CD4-positive, alpha-beta T cell treated with Interferon gamma for 1 hour (primary cell): ENCODE measurements around the gene MRPS26.

Experiments
- DNase-seq: peaks from one replicate; pipeline ENCODE4 v3.0.0-alpha.2; 2020

The MRPS26 gene

DNA sequence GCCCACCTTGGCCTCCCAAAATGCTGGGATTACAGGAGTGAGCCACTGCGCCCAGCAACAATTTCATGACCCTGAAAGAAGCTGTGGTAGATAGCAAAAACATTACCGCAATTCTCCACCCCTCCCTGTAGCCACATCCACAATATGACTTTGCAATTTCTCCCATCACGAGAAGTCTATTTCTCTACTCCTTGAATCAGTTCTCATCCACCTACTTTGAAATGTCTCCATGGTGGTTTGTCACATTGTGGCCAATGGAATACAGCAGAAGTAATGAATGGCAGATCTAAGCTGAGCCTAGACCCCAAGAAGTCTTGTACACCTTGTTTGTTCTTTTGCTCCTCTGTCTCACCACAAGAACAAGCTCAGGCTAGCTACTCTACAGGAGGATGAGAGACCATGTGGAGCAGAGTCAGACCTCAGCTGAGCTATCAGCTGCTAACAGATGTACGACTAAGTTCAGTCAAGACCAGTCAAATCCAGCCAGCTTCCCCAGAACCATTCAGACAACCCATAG, 31.8 kb downstream of the MRPS26 start:
- no peak for DNase-seq

DNA sequence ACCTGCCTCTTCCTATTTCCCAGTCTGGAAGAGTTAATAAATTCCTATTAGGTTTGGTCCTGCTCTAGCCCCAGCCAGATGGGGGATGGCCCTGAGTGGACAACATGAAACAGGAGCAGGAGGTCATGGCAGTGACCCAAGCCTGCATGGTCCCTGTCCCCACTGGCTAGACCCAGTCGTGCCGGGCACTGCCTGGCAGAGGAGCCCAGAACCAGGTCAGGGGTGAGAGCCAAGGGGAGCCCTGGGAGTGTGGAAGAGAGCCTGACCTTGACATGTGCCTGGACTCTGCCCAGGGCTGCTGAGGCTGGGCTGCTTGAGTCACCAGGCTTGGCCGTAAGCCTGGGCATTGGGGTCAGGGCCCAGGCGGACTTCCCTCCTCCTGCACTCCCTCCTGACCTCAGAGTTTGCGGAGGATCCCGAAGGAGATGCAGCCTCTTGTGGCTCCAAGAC, 35.1 kb downstream of the MRPS26 start:
- no peak for DNase-seq

GRCh38 chr20:3081641-3082040, 35.8 kb downstream of the MRPS26 start:
- no peak for DNase-seq

- no peak for DNase-seq
Observed at GRCh38 chr20:3082306-3082951, 36.6 kb downstream of the MRPS26 start.

- no peak for DNase-seq
Observed at GRCh38 chr20:3082955-3083952, 37.4 kb downstream of the MRPS26 start.

DNA sequence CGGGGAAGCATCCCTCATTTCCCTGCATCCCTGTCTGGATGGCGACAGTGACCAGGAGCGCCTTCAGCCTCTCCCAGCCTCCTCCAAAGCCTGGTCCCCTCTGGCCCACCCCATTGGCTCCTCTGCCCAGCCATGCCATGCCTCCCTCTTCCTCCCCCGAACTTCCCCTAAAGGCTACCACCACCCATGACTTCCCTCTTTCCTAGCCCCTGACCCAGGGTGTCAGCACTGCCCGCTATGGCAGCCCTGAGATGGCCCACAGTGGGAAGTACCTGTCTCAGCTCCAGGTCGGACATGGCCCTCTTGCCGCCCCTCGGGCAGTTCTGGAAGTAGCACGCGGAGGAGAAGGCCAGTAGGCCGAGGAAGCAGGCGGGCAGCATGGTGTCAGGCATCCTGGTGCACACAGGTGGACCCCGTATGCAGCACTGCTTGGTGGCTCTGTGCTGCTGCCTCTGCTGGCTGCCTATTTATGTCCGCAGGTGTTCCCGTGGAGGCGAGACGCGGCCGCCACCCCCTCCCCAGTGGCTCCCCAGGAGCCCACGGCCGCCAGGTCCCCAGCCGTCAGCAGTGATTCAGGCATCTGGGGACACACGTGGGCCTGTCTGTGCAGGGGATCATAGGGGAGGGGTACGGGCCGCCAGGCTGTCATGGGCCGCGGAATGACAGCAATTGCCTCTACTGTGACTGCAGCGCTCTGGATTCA, 38.6 kb downstream of the MRPS26 start, which contains the start of gene AVP:
AVP (minus strand) TSS at position 442 of the 703 bp plus-strand sequence; CDS start at position 392, 50 bp downstream.
- DNase-seq, result no peak

- DNase-seq, result no peak
Observed at GRCh38 chr20:3084986-3085360, 39.1 kb downstream of the MRPS26 start.

GRCh38 chr20:3085571-3086072, 39.8 kb downstream of the MRPS26 start:
- DNase-seq, result no peak

DNA sequence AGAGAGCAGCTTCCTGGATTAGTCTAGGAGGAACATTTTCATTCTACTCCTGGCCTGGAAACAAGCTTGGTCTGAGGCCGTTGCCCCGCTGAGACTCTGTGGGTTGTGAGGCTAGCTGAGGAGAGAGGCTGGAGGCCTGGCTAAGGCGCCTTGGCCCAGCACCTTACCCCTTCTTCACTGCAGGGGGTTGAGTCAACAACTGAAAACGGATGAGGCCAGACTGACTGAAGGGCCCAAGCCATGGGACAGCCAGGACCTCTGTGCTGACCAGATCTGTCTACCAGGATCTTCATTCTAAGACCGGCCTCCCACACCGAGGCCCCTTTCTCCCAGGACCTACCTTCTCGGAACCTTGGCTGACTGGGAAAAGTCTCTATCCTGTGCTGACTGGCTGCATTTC, 42.2 kb downstream of the MRPS26 start:
- no peak for DNase-seq

DNA sequence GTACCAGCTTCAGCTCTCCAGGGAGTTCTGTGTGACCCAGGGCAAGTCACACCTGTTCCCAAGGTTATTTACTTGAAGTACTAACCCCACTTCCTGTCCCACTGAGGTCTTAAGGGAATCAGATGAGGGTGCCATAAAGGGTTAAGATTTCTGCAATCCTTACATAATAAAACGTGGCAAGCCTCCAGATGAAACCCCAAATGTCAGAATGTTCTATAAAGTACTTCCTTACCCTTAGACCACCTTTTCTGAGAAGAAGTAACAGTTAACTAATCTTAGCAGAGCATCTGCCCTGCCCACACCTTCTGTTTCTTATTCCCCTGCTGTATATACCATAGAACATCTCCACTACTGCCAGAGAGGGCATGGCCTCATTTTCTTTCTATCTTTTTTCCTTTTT, 44.7 kb downstream of the MRPS26 start:
- DNase-seq, result no peak

DNA sequence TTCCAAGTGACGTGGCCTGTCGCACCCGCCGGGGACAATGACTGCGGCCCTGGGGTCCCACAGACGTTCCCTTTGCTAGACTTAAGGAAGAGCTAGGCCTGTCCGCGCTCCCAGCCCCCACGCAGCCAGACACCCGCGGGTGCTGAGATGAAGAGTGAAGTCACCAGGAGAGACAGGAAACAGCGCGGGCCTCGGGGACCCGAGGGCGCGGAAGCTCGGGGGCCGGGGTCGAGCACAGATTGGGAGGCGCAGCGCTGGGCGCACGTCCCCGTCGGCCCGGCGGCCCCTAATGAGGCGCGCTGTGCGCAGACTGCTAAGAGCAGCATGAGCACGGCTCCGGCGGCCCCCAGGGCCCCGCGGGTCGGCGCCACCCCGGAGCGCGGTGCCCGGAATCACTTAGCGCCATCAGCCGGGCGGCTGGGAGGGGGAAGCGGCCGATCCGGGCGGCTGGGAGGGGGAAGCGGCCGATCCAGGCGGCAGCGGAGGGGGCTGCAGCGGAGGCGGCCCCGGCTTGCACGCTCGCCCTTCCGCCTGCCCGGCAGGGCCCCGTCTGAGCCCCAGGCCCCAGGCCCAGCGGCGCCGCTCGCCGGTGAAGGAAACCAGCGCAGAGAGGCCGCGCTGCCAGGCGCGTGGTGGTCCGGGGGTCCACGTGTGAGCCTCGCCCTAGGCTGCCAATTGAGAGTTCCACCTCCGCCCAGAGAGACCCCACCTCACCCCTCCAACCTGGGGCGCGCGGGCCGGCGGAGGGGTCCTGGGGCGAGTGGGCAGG, 46.9 kb downstream of the MRPS26 start:
- peak; percentile 53 for DNase-seq

DNA sequence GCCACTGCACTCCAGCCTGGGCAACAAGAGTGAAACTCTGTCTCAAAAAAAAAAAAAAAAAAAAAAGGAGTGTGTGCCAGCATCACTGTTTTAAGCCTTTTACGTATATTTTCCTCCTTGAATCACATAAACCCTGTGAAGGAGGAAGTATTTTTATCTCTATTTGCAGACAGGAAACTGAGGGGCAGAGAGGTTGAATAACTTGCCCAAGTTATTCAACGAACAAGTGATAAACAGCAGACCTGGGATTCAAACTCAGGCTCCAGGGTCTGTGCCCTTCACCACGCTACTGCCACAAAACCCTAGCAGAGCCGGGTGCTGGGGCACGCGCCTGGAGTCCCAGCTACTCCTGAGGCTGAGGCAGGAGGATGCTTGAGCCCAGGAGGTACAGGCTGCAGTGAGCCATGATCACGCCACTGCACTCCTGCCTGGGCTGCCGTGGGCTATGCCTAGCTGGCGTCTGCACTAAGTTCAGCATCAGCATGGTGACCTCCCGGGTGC, 48.1 kb downstream of the MRPS26 start:
- DNase-seq, result peak; percentile 54

DNA sequence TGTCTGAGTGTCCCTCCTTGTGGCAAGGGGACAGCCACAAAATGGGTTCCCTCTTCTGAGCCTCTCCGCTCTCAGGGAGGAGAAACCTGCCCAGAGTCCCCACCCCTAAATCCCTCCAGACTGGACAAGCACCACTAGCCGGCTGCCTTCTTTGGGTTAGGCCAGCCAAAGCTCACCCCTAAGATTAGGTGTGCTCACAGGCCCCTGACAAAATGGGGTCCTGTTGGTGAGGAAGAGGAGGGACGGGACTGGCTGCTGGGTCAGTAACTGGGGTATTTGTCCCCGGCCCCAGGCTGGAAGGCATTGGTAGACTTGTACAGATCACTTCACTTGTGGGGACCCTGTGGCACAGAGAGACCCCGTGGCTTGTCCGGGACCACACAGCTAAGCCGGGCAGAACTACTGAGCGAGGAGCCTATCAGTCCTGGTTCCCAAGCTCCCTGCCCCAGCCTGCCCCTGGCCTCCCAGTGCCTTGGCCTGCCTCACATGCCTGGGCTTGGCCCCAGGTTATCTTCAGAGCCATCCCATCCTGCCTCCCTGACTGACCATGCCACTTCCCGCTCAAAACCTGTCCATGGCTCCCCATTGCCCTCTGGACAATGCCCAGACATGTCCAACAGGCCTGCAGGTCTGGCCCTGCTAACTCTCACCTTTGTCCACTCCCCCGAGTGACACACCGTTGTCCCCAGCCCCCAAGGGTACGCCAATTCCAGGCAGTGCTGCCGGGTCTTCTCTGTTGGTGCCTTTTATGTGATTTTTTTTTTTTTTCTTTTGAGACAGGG, 49.2 kb downstream of the MRPS26 start:
- DNase-seq, result no peak
